HepG2 (cell line): Measurements from ENCODE around the gene TRAPPC12. TPM values are rescaled to one million over a fixed set of nuclear protein-coding genes. Genes with fewer than 3 reads are reported as not detected.

Experiments used
- ATAC-seq: fragments of 200-7000 bp; cut with Tn5 transposase; 3 replicates; pipeline ENCODE4 v1.9.1; 2020; ENCODE audit warnings: mild to moderate bottlenecking, moderate library complexity
- BruUV-seq: library from RNA; stranded (reverse); fragments of 400-500 nt; replicated peaks from 2 replicates; lab custom pipeline; 2021; lab: Mats Ljungman, UMichigan
- CTCF ChIA-PET: fragments of 300-600 bp; formaldehyde crosslinking; extraction: SDS; loops from one replicate; lab custom pipeline; 2021; ENCODE audit warnings: low total read pairs, inconsistent platforms, low intra/inter-chr PET ratio; lab: Yijun Ruan, JAX
- POLR2A ChIA-PET: fragments of 350-600 bp; sonication (Branson Sonifier 250); formaldehyde crosslinking; loops from one replicate; lab custom pipeline; 2020; ENCODE audit warnings: antibody characterized with exemption, inconsistent platforms; lab: Yijun Ruan, JAX
- DNase-seq: peaks from one replicate; pipeline ENCODE4 v3.0.0-alpha.2; 2015; ENCODE audit warnings: low spot score
- FAIRE-seq: peaks from 3 replicates; lab custom pipeline; 2011; peaks lifted over from hg19 to GRCh38; lab: Jason Lieb, UNC
- H2AFZ ChIP-seq: one replicate; pipeline ENCODE4 v1.6.1; 2011; ENCODE audit warnings: low read length, inconsistent platforms
- H3K27ac ChIP-seq: fragments of 300-600 bp; 3 replicates; pipeline ENCODE4 v1.8.0; 2011; ENCODE audit warnings: mixed run types, mild to moderate bottlenecking, mixed read lengths, low read length, inconsistent platforms; ENCODE audit not compliant: insufficient read depth; ENCODE audit errors: extremely low read length
- H3K27me3 ChIP-seq, 2 experiments: fragments of 200-600 bp in 1 of 2; 2 replicates in 1 of 2; 3 replicates in 1 of 2; pipeline versions ENCODE4 v1.6.0 to v1.8.0; 2011; ENCODE audit warnings: low read length in 2 of 2, mild to moderate bottlenecking in 2 of 2, moderate library complexity in 2 of 2, inconsistent platforms in 1 of 2; ENCODE audit not compliant: insufficient read depth in 2 of 2, control insufficient read depth in 1 of 2
- H3K36me3 ChIP-seq, 2 experiments: fragments of 200-600 bp in 1 of 2; replicated peaks in 1 of 2; 2 replicates in 1 of 2; 3 replicates in 1 of 2; pipeline versions ENCODE4 v1.5.1 to v1.8.0; 2011; ENCODE audit warnings: low read length in 2 of 2, inconsistent platforms in 1 of 2; ENCODE audit not compliant: insufficient read depth in 2 of 2, control insufficient read depth in 1 of 2
- H3K4me1 ChIP-seq: 2 replicates; pipeline ENCODE4 v1.5.1; 2012; ENCODE audit warnings: low read length, inconsistent platforms; ENCODE audit not compliant: insufficient read depth
- H3K4me2 ChIP-seq: 2 replicates; pipeline ENCODE4 v1.6.0; 2011; ENCODE audit warnings: low read depth, low read length, inconsistent platforms
- H3K4me3 ChIP-seq, 3 experiments: fragments of 200-600 bp in 1 of 3; sonication (generic), shearing (Covaris generic) in 1 of 3; replicated peaks in 1 of 3; 2 replicates each; pipeline ENCODE4 v1.5.1; 2011 to 2016; ENCODE audit warnings: low read length in 3 of 3, inconsistent platforms in 2 of 3, low read depth in 2 of 3, mild to moderate bottlenecking in 2 of 3, control low read depth in 1 of 3, mixed read lengths in 1 of 3; ENCODE audit not compliant: insufficient read depth in 1 of 3
- H3K79me2 ChIP-seq: one replicate; pipeline ENCODE4 v1.6.1; 2011; ENCODE audit warnings: low read length, inconsistent platforms; ENCODE audit not compliant: insufficient read depth
- H3K9ac ChIP-seq: 2 replicates; pipeline ENCODE4 v1.6.0; 2011; ENCODE audit warnings: mild to moderate bottlenecking, low read depth, low read length, inconsistent platforms; ENCODE audit not compliant: insufficient read depth
- H3K9me3 ChIP-seq: 2 replicates; pipeline ENCODE4 v1.5.1; 2012; ENCODE audit warnings: mild to moderate bottlenecking, low read length
- H4K20me1 ChIP-seq: 2 replicates; pipeline ENCODE4 v1.6.0; 2011; ENCODE audit warnings: inconsistent platforms, mild to moderate bottlenecking, low read length, moderate library complexity; ENCODE audit not compliant: insufficient read depth
- FOXA3 ChIP-seq: IDR thresholded peaks from 2 replicates; pipeline ENCODE4 v1.6.1; 2016; ENCODE audit warnings: missing genetic modification reagents, missing compliant biosample characterization
- ZNF10 ChIP-seq: sonication (generic); formaldehyde crosslinking; IDR thresholded peaks from 2 replicates; pipeline ENCODE4 v1.4.0; 2020; ENCODE audit warnings: mild to moderate bottlenecking, low read depth, missing genetic modification reagents, borderline replicate concordance
- ZNF207 ChIP-seq: fragments of 450-650 bp; IDR thresholded peaks from 2 replicates; pipeline ENCODE4 v1.6.1; 2016; ENCODE audit warnings: antibody characterized with exemption, borderline replicate concordance
- ZNF280B ChIP-seq: sonication (generic); formaldehyde crosslinking; IDR thresholded peaks from 2 replicates; pipeline ENCODE4 v1.5.0; 2020; ENCODE audit warnings: missing genetic modification reagents, mild to moderate bottlenecking, borderline replicate concordance
- ZNF367 ChIP-seq: sonication (generic); formaldehyde crosslinking; IDR thresholded peaks from 2 replicates; pipeline ENCODE4 v1.4.0; 2020; ENCODE audit warnings: missing genetic modification reagents, borderline replicate concordance
- WGBS: methylation state at CpG from one replicate; pipeline ENCODE4 v1.1.6; 2017; ENCODE audit warnings: low lambda C conversion rate; 5-methylcytosine and 5-hydroxymethylcytosine counted together
- in situ Hi-C: cut with HindIII; loops from 2 replicates; pipeline ENCODE4 v1.10.0; 2017; ENCODE audit warnings: low pct_unique_long_range_greater_than_20kb; ENCODE audit not compliant: extremely low pct_ligation_motif_present
- intact Hi-C: fragments of 100-400 bp; cut with micrococcal nuclease; formaldehyde crosslinking; loops from one replicate; pipeline ENCODE4 v1.10.0; 2022; ENCODE audit not compliant: unreplicated experiment
- polyA plus RNA-seq, 8 experiments: library from polyadenylated mRNA; depleted of rRNA in 3 of 8; stranded (reverse) in 7 of 8; unstranded in 1 of 8; fragments of >200 nt; fragmentation: Illumina TruSeq in 4 of 8; extraction: Trizol in 4 of 8; gene quantifications; 2 replicates each; pipeline versions ENCODE4 v1.2.1 to v1.2.3, GENCODE V29; 2011 to 2016; ENCODE audit warnings: low read depth in 4 of 8, missing spikeins in 1 of 8, mixed read lengths in 1 of 8; ENCODE audit not compliant: insufficient read depth in 1 of 8
- total RNA-seq, 5 experiments: library from RNA; depleted of rRNA; stranded (reverse); fragments of >200 nt; fragmentation: Illumina TruSeq; extraction: Trizol; gene quantifications; 2 replicates each; pipeline ENCODE4 v1.2.3, GENCODE V29; 2016; ENCODE audit warnings: low read depth in 1 of 5

The TRAPPC12 gene
- total and polyA plus RNA-seq, 2 of the 13 experiments (the other 11 are each of a cell fraction or from before 2014, with no cell fraction given), result 46.4 to 97.7 TPM

- H2AFZ ChIP-seq, result no peak overlapping the region
- TF ChIP-seq ZNF280B (CRISPR knock-in tag), result peak; percentile 20; the same call in 1 of the 2 replicates
- TF ChIP-seq FOXA3 (CRISPR knock-in tag), result no peak
- TF ChIP-seq ZNF207, result no peak
- TF ChIP-seq ZNF367 (CRISPR knock-in tag), result no peak
- TF ChIP-seq ZNF10 (CRISPR knock-in tag), result no peak
- no TSS peak for BruUV-seq
- no peak overlapping the region for H3K27ac ChIP-seq
- no peak overlapping the region for H3K4me3 ChIP-seq
- no peaks in the 10 kb centered on the region for H3K79me2 ChIP-seq
- H3K9ac ChIP-seq, result no peak overlapping the region
- no peaks in the 10 kb centered on the region for H3K9me3 ChIP-seq
- no peak overlapping the region for H3K4me2 ChIP-seq
- intact Hi-C loops, result no loop called here
- no peaks in the 10 kb centered on the region for H3K27me3 ChIP-seq
- peaks cover 30% of the 10 kb centered on the region for H3K4me1 ChIP-seq
- WGBS, result 97% methylated on average over 14 of the region's 17 CpGs
- no peaks in the 10 kb centered on the region for H4K20me1 ChIP-seq
- in situ Hi-C loops, result no loop called here
- ATAC-seq (no peak), DNase-seq (no peak), FAIRE-seq (no peak)
- peaks cover 12 to 30% of the 10 kb centered on the region in 2 experiments; a peak in 4 of 5 replicates for H3K36me3 ChIP-seq
- CTCF ChIA-PET, result no interaction called here
- POLR2A ChIA-PET, result no interaction called here
Measured at GRCh38 chr2:3470166-3470651, 90.7 kb downstream of the TRAPPC12 start.
